NCI-H146 treated with DMSO at 0.1 percent for 48 hours (cell line): ENCODE measurements around the gene HFM1.
A peak's percentile ranks its signal among the peaks of the same experiment; 100 is the strongest.

Experiments used
- DNase-seq: peaks from one replicate; lab custom pipeline; 2025; ENCODE audit not compliant: unreplicated experiment; lab: John Stamatoyannopoulos, UW

Gene HFM1

DNA sequence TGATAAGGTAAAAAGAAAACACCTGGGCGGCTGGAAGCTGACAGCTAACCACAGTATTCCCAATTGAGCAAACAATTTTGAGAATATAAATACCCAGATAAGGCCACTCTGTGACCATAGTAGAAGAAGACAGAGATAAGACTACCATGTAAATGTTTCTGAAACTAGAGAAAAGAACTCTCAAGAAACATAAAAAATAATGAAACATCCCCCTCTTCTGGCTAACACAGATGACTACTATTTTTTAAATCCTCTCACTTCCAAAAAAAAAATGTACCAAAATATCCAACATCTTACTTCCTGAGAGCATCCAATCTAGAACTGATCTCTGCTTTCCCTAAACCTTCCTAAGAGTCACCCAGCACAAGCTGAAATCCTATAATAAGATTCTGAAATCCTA lies 125.9 kb downstream of the HFM1 start:
- peak; percentile 13 for DNase-seq

DNA sequence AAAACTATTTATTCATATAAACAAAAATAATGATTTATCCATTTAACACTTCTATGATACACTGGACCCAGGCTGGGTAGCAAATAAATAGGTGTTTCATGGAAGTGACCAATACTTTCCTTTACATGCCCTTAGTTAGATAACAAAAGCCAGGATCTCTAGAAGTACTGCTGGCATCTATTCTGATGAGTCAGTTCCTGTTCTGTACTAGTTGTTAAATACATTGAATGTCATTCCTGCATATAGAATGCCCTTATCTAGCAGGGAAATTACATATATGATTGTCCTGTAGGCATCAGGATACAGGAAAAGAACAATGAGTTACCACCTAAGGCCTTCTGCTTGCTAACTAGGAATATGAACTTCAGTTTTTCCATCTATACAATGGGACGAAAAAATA lies 130.8 kb downstream of the HFM1 start:
- no peak for DNase-seq

DNA sequence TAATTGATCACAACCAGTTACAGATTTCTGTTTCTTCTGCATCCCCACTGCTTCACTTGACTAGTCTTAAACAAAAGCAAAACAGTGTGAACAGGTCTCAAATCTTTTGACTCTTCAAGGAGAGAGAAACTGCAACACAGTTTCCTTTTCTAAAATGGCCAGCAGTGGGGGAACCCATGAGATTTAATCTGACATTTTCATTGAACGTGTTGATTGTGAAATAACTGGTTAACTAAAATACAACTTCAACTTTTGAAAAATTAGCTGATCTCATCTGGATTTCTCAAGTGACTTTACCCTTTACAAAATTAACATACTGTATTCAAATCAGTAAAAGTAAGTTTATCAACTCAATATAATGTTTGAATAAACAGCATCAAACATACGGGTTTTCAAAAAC lies 143.0 kb downstream of the HFM1 start:
- DNase-seq: no peak

DNA sequence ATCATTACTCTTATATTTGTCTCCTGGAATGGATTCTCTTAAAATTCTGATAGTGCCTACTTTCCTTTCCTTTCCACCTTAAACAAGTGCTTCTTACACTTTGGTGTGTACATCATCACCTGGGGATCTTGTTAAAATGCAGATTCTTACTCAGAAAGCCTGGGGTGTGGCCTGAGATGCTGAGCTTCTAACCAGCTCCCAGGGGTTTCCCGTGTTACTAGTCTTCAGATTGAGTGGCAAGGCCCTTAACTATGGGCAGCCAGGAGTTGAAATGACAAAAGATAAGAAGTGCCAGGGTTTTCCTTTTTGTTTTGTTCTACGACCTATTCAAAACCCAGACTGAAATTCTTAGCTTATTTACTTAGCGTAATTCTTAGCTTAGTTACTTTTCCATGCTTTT lies 159.2 kb downstream of the HFM1 start:
- DNase-seq: no peak

DNA sequence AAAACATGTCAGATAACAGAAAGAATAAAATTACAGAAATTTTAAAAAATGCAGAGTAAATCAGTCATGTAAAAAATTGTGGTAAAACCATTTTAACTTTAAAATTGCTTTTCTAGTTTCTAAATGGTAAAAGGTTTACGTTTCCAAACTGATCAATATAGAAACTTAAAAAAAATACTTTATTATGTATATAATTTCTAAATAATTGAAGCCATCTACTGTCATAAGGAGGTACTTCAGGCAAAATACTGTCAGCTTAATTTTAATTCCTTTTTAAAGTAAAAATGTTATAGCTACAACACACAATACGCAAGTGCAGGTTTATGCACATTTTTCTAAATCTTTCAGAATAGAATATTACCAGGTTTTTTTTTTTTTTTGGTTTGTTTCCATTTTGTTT lies 159.9 kb downstream of the HFM1 start:
- no peak for DNase-seq

DNA sequence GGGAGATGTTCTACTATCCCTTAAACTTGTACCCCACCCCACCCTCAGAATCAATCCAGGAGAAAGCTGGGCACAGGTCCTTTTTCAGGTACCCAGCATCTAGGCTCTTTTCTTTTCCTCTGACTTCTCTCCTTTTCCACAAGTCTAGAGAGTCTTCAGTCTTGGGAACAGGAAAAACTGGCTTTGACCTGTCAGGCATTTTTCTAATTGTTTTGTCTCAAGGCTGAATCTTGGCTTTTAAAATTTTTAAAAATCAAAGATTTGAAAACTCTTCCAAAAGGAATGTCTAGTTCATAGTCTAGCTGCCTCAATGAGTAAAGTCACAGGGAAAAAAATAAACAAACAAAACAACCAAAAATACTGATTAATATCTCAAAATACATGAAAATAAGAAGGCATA lies 161.5 kb downstream of the HFM1 start:
- no peak for DNase-seq

DNA sequence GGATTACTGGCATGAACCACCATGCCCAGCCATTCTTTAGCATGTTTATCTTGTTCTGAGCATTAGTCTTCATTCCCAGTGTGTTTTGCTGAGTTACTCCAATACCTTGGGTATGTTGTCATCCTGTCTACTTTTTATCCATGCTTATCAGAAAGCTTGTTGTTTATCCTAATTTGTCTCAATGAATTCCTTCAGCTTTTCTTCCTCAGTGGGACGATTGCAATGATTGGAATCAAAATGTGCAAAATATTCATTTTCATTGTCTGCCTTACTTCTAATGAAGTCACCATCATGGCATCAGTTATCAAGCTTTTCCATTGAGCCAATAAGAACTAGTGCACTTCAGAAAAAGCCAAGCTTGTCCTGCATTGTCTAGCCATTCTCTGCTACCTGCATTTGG lies 170.5 kb downstream of the HFM1 start:
- no peak for DNase-seq

DNA sequence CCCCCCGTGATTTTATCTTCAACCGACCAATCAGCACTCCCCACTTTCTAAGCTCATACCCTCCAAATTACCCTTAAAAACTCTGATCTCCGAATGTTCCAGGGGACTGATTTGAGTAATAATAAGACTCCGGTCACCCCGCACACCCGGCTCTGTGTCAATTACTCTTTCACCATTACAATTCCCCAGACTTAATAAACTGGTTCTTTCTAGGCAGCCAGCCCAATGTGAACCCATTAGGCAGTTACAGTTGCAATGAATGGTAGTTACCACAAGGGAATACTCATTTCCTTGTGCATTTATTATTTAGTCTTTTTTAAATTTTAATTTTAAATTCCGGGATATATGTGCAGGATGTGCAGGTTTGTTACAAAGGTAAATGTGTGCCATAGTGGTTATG lies 177.9 kb downstream of the HFM1 start:
- DNase-seq: no peak

DNA sequence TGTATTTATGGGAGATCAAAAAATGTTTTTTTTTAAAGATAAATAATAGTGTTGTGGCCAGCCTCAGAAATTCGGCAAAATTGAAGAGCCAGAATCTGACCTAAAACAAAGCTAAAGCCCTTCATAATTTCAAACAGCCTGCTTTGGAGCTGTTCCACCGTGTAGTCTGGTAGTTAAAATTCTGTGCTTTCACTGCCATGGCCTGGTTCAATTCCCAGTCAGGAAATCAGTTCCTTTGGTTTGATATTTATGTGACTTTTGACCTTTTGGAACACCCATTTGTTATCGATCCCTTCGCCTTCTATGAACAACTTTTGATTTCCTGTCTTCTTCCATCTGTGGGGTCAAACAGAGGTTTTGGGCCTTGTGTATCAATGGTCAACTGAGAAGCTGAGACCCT lies 179.8 kb downstream of the HFM1 start:
- DNase-seq: no peak

DNA sequence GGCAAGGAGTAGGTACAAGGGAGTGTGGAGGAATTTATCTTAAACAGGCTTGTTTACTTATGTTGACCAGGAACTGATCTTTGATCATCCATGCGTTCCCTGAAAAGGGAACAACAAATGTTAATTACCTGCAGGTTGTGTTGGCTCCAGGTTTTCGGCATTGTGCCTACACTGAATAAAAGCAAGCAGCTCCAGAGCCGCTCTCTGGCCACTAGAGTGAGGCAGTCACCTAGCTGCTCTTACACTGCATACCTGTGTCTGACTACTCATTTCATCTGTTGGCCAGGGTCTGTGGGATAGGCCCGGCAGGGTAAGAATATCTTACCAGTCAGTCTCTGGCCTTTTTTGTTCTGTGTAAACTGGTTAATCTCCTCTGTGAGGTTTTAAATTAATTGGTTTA lies 183.6 kb downstream of the HFM1 start:
- no peak for DNase-seq

DNA sequence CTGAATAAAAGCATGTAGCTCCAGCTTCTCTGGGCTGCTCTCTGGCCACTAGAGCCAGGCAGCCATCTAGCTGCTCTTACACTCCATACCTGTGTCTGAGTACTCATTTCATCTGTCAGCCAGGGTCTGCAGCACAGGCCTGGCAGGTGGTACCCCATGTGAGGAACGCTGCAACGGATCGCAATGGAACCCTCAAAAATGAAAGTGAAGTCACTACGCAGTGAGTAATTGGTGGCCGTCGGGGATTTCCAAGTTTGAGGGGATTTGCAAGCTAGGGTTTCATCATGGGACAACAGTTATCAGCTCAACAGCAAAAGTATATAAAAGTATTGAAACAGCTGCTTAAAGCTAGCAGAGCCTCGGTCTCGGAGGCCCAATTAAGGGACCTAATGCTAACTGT lies 186.7 kb downstream of the HFM1 start:
- DNase-seq: no peak
